ENCODE measurements around the gene VOPP1. TPM values are rescaled to one million over a fixed set of nuclear protein-coding genes. Genes with fewer than 3 reads are reported as not detected.

The VOPP1 gene
- total RNA-seq, 1 donor from 2014 or later: 47.0 TPM

- DNase-seq: no peak
These were observed 18.3 kb downstream of the VOPP1 start for GRCh38 chr7:55554038-55554437.

- DNase-seq: no peak
These were observed 19.3 kb downstream of the VOPP1 start for GRCh38 chr7:55553024-55553345.

DNA sequence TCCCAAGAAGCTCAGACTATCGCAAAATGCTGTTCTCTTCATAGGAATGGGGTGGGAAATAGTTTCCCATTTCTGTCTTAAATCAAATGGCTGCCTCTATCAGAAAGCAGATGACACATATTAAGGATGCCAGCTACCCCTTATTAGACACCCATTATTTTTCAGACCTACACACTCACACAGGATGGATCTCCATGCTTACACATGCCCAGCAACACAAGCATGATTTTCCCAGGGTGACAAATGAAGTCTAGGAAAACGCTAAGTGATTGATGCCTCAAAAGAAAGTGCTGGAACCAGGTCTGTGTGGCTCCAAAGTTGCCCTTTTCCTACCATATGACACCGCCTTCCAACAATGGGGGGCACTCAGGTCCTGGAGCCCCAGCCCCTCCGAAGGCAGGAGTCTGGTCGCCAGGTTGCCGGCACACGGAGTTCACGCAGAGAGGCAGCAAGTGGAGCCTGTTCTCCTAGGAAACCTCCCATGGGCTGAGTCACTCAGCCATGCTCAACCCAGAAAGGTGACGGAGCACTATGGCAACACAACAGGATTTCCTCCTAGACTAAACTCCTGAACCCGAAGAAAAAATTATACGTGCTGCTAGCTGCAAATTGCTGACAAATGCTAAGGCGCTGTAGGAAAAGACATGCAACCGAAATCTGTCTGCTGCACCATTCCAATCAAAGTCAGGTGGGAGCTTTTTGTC is 19.8 kb downstream of the VOPP1 start:
- DNase-seq: peak; percentile 65

GRCh38 chr7:55550841-55551537 is 21.3 kb downstream of the VOPP1 start:
- DNase-seq: no peak

DNA sequence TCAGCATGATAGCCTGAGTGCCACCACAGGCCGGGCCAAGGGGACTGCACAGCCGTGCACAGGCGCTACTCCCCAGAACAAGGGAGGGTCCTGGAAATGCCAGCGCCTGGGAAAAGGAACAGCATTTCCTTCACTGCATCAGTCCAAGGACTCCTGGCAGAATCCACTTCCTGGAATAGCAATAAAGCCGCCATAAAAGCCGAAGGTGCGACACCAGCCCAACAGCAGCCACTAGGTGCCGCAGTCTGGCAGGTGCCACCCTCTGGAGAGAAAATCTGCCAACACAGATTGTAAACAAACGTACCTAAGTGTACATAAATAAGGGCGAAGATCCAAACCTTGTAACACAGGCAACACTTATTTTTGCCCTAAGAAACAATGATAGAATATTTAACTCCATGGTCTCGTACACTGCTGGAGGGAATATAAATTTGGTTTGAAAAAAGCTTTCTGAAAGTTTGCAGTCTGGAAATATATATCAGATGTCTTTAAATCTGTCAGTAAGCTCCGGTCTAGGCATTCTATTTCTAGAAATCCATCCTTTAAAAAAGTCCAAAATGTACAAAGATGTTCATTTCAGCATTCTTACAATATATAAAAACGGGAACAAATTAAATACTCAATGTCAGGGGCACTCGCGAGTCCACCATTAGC is 22.2 kb downstream of the VOPP1 start:
- DNase-seq: no peak

DNA sequence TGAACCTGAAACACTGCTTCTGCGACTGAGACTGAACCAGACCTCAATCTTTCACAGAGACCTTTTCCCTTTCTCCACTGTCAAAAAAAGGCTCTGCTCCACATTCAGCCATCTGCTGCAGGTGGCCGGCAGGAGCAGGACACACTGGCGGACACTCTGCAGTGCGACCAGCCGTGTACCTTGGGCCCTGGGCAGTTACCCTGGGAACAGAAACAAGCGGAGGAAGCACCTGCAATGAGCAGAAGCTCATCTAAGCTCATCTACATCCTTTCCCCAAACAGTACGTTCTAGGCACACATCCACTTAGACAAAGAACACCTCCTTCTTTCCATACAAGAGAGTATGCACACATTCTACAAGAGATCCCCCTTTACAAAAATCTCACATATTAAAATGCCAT is 22.8 kb downstream of the VOPP1 start:
- DNase-seq: no peak

DNA sequence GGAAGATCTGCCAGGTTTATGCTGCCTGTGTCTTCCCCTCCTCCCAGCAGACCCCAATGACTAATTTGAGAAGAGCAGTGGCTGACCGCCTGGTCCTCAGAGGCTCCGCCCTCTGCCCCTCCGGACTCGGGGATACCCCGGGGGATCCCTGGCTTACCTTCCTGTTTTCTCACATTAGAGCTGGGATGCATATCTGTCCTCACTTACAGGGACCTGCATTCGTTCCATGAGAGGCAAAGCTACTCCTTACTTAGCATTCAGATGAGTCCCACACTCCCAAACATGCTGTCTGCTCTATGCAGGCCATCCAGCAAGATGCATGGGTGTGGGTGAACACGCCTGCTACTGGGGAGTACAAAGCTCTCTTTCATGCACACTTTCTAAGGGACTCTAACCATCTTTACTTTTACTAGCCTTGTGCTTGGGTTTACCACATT is 24.0 kb downstream of the VOPP1 start:
- DNase-seq: no peak

GRCh38 chr7:55546814-55547213 is 25.5 kb downstream of the VOPP1 start:
- peak; percentile 41 for DNase-seq

DNA sequence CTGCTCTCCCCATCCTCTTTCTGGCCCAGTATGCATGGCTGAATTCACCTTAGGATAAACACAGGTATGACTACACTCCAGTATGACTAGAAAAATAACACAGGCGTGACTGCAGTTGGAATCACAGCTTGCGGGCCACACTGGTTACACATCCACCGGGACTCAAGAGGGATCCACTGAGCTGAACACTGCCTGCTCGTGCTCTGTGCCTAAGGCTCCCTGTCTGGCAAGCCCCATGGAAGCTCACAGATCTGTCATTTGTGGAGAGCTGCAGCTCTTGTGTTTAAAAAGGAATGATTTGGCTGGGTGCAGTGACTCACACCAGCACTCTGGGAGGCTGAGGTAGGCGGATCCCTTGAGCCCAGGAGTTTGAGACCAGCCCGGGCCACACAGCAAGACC is 26.8 kb downstream of the VOPP1 start:
- no peak for DNase-seq

DNA sequence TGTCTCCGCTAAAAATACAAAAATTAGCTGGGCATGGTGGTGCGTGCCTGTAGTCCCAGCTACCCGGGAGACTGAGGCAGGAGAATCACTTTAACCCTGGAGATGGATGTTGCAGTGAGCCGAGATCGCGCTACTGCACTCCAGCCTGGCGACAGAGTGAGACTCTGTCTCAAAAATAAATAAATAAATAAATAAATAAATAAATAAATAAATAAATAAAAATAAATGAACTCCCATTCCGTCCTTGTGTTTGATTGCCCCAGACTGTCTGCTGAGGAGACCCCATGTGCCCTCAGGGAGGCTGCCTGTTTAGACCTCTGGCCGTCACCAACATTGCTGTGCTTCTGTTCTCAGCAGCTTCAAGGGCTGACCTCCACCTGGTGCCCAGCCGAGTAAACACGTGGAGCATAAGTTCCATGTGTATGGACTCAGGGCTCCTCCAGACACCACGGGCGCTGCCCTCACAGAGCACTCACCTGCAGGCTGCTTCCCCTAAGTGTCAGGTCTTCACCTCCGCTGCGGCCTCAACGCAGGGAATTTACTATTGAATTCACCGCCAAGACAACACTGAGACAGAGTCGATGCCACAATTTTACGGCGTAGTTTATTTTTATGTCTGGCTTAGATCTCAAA is 32.0 kb downstream of the VOPP1 start:
- no peak for DNase-seq

DNA sequence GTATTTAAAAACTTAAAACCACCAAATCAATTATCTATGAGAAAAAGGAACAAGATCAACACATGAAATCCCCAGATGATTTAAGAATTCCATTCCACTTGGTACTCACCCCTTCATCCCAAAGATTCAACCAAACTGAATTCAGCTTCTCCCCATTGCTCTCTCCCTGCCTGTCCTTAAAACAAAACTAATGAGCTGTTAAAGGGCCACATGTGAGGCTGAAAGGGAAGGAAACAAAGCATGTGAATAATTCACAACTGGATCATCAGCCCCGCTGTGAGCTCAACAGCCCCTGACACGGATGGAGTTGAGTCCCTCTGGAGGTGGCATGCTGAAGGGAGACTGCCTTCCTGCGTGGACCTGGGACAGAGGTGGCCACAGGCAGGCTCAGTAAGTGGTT is 32.9 kb downstream of the VOPP1 start:
- DNase-seq: no peak

DNA sequence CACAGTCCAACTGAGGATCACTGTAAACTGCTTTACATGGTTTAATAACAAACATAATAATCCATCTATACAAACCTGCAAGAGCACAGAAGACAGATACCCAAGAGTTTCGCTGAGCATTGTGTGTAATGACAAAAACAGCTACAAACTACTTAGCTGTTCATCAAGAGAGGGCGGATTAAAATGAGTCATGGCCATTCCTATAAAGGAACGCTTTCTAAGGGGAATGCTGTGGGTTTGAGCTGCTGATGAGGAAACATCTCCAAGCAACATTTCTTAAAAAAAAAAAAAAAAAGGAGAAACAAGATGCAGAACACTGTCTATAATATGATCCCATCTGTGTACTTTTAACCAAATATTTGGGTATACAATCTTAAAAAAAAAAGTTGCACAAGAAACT is 33.8 kb downstream of the VOPP1 start:
- no peak for DNase-seq

DNA sequence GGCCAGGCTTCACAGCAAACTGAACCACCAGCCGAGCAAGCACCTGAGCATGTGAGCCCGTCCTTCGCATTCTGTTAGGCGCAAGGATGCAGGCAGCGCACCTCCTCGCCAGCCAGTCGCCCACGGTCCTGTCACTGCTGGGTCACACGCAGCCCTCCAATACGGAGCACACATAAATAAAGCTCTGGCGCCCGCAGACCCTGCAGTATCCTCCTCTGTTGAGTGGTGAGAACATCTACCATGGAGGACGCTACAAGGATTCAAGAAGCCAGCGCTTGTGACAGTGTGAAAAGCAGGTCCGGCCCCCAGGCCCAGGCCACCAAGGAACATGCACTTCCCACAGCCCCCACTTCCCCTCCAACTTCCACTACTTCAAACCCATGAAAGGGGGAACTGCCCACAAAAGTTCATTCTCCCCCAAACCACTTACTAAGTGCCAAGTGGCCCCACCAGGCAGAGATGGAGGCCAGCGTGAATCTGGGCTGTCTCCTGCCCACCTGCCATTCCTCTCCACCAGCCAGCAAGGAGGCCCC is 34.8 kb downstream of the VOPP1 start:
- no peak for DNase-seq

GRCh38 chr7:55536619-55537457 is 35.5 kb downstream of the VOPP1 start:
- no peak for DNase-seq

GRCh38 chr7:55535617-55536016 is 36.7 kb downstream of the VOPP1 start:
- no peak for DNase-seq

DNA sequence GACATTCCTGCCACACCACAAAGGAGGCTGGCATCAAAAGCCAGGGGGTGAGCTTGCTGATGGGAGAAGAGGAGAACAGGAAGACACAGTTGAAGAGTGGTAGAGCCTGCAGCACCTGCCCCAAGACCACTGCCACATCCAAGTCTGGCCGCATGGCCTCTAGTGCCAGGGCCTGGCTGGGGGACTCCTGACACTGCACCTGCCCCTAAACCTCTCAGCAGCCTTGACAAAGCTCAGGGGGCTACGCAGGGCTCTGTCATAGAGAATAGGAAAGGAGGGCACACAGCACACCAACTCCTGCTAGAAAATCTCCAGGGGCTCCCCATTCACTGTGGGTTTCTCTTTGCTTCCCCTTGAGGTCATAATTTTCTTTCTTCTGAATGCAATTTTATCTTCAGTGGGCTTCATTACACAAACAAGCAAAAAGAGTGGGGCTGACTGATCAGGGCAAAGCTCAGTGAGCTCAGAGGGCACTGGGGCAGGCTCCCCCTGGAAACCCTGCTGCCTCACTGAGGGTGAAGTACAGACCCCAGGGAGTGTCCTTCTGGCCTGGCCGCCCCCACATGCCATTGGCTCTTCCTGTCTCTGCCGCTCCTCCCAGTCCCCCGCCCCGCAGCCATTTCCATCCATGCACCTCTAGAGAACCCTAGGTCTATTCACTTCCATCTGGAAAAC is 37.2 kb downstream of the VOPP1 start:
- DNase-seq: no peak

- DNase-seq: no peak
These were observed 37.9 kb downstream of the VOPP1 start for GRCh38 chr7:55534262-55534915.

- DNase-seq: no peak
These were observed 38.6 kb downstream of the VOPP1 start for GRCh38 chr7:55533729-55534080.

- no peak for DNase-seq
These were observed 39.1 kb downstream of the VOPP1 start for GRCh38 chr7:55533050-55533728.

Data from tongue (tissue), 2 donors.